GM19438 (cell line): ENCODE measurements around the gene ADAMTSL2.

Experiments used
- ATAC-seq: cut with Tn5 transposase; IDR thresholded peaks from one replicate; pipeline ENCODE4 v1.9.1; 2021; ENCODE audit warnings: low read depth; ENCODE audit not compliant: unreplicated experiment

ADAMTSL2 gene

GRCh38 chr9:133583586-133583985, 49.1 kb downstream of the ADAMTSL2 start:
- ATAC-seq: no peak

GRCh38 chr9:133584167-133584558, 49.7 kb downstream of the ADAMTSL2 start:
- no peak for ATAC-seq

DNA sequence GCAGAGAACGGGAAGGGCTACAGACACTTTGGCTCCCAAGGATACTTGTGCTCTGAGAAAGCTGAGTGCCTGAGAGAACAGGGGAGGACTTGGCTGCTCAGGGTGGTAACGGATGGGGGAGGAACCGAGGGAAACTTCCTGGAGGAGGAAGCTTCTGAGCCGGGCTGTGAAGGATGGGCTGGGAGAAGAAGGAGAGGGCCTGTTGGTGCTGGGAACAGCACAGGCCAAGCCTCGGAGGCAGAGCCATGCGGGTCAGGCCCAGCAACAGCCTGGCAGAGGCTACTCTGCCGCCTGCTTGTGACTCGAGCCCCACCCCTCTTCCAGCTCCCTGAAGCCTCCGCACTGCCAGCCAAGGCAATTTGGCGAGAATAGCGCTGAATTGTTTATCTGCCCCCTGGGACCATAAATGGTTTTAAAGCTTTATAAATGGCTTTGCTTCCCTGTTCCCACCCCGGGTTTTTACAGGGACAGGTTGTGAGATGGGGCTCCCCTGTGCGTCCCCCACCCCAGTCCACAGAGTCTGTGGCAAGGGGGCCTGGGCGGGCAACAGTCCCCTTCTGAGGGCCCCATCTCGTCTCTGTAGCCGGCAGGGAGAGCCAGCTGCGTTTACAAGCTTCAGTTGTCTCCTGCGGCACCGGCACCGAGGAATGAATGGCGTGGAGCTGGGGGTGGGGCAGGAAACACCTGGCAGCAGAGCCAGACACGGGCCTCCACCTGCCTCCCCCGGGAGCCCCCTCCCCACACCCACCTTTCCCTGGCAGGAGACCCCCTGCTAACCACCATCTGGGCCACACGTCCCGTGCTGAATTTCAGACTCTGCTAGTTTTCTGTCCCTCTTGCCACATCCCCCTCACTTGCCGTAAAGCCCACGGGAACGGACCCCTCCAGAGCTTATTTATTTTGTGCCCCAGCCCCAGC, 50.3 kb downstream of the ADAMTSL2 start:
- no peak for ATAC-seq

GRCh38 chr9:133585481-133586351, 51.2 kb downstream of the ADAMTSL2 start:
- ATAC-seq: no peak

GRCh38 chr9:133587051-133587450, 52.5 kb downstream of the ADAMTSL2 start:
- ATAC-seq: no peak

DNA sequence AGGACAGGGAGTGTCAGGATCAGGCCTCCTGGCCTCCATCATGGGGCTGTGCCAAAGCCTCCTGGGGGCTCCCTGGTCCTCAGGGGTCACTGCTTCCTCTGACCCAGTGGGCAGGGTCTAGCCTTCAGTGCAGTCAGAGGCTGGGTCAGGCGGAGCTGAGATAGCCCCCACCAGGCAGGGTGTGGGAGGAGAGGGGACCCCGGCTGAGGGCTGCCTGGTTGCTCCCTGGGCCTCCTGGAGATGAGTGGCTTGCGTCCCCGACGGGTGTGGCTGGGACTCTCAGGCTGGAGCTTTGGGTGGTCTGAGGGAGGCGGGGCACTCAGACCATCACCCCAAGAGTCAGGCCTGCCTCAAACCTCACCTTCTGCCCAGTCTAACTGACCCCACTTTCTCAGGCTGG, 53.0 kb downstream of the ADAMTSL2 start:
- no peak for ATAC-seq

GRCh38 chr9:133589454-133590227, 55.1 kb downstream of the ADAMTSL2 start:
- no peak for ATAC-seq

GRCh38 chr9:133590231-133590855, 55.8 kb downstream of the ADAMTSL2 start:
- ATAC-seq: no peak

- no peak for ATAC-seq
Observed at GRCh38 chr9:133591116-133591910, 56.8 kb downstream of the ADAMTSL2 start.

- ATAC-seq: no peak
Observed at GRCh38 chr9:133591985-133592384, 57.5 kb downstream of the ADAMTSL2 start.

- no peak for ATAC-seq
Observed at GRCh38 chr9:133592731-133593409, 58.4 kb downstream of the ADAMTSL2 start.

- no peak for ATAC-seq
Observed at GRCh38 chr9:133593587-133594253, 59.2 kb downstream of the ADAMTSL2 start.

DNA sequence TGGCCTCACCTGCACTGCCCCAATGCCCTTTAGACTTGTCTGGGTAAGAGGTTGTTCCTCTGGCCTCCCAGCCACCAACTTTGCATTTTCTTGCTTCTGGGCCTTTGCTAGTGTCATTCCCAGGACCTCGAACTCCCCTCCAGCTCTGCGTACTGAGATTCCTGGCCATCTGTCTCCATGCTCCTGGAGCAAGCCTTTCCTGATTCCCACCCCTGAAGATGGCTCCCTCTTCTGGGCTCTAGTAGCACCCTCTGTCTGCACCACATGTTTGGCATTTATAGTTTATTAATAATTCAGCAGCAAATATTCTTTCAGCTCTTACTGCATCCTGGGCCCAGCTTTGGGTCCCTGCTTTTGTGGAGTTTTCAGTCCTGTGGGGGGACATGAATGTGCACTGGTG, 59.8 kb downstream of the ADAMTSL2 start:
- no peak for ATAC-seq

DNA sequence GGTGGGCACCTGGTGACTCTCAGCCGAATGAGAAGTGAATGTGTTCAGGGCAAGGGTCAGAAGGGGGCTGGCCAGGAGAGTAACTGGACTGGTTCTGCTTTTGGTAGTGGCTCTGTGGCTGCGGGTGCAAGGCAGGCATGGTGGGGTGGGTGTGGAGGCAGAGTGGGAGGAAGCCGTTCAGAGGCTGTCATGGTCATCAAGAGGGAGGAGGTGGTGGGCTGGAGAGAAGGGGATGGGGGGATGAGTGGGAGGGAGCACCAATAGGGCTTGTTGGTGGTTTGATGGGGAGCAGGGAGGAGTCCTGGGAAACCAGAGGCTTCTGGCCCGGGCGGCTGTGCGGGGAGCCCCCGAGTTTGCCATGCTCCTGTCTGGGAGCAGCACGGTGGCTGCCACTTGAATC, 61.4 kb downstream of the ADAMTSL2 start:
- no peak for ATAC-seq

- no peak for ATAC-seq
Observed at GRCh38 chr9:133597316-133597957, 62.9 kb downstream of the ADAMTSL2 start.

GRCh38 chr9:133598978-133599377, 64.5 kb downstream of the ADAMTSL2 start:
- no peak for ATAC-seq

GRCh38 chr9:133599470-133600173, 65.1 kb downstream of the ADAMTSL2 start:
- ATAC-seq: no peak
